SK-N-SH (cell line): ENCODE results near the gene BGN. TPM values are rescaled to one million over a fixed set of nuclear protein-coding genes. Genes with fewer than 3 reads are reported as not detected.

Source experiments
- CTCF ChIA-PET: fragments of 300-600, 350-600 bp; formaldehyde crosslinking; extraction: SDS; loops from one replicate; lab custom pipeline; 2021; lab: Yijun Ruan, JAX
- POLR2A ChIA-PET: fragments of 350-600 bp; sonication (Branson Sonifier 250); formaldehyde crosslinking; extraction: SDS; loops from one replicate; lab custom pipeline; 2020; ENCODE audit warnings: antibody characterized with exemption, inconsistent platforms; lab: Yijun Ruan, JAX
- DNase-seq: peaks from one replicate; pipeline ENCODE4 v3.0.0; 2012
- H2AFZ ChIP-seq: fragments of 200-600 bp; sonication (generic); 2 replicates; pipeline ENCODE4 v1.8.1; 2016; ENCODE audit warnings: antibody characterized with exemption, mild to moderate bottlenecking, low read depth
- H3F3A ChIP-seq: fragments of 200-600 bp; sonication (generic); replicated peaks from 2 replicates; pipeline ENCODE3; 2016; ENCODE audit warnings: antibody characterized with exemption, mild to moderate bottlenecking; ENCODE audit not compliant: insufficient read depth
- H3K27ac ChIP-seq, 2 experiments: fragments of 200-500 bp in 1 of 2; fragments of 200-600 bp in 1 of 2; sonication (Bioruptor generic) in 1 of 2; sonication (generic), shearing (Covaris generic) in 1 of 2; 2 replicates each; pipeline versions ENCODE4 v1.5.1 to v1.6.1; 2014 to 2016; ENCODE audit warnings: low read depth in 2 of 2, inconsistent platforms in 1 of 2, low read length in 1 of 2, mild to moderate bottlenecking in 1 of 2, mixed read lengths in 1 of 2
- H3K27me3 ChIP-seq: fragments of 200-600 bp; sonication (generic), shearing (Covaris generic); 2 replicates; pipeline ENCODE4 v1.6.1; 2016; ENCODE audit warnings: mixed run types; ENCODE audit not compliant: insufficient read depth
- H3K36me3 ChIP-seq, 2 experiments: fragments of 200-500 bp in 1 of 2; fragments of 200-600 bp in 1 of 2; sonication (Bioruptor generic) in 1 of 2; sonication (generic) in 1 of 2; replicated peaks in 1 of 2; 2 replicates each; pipeline versions ENCODE3 to v1.5.1; 2014 to 2016; ENCODE audit warnings: low read length in 1 of 2, mild to moderate bottlenecking in 1 of 2; ENCODE audit not compliant: insufficient read depth in 2 of 2, control insufficient read depth in 1 of 2
- H3K4me1 ChIP-seq, 2 experiments: fragments of 200-500 bp in 1 of 2; fragments of 200-600 bp in 1 of 2; sonication (Bioruptor generic) in 1 of 2; sonication (generic), shearing (Covaris generic) in 1 of 2; 2 replicates each; pipeline versions ENCODE4 v1.5.1 to v1.6.1; 2014 to 2016; ENCODE audit warnings: low read depth in 1 of 2, low read length in 1 of 2, mixed run types in 1 of 2; ENCODE audit not compliant: insufficient read depth in 2 of 2, control insufficient read depth in 1 of 2
- H3K4me2 ChIP-seq: fragments of 200-600 bp; sonication (generic), shearing (Covaris generic); 2 replicates; pipeline ENCODE4 v1.6.1; 2017; ENCODE audit warnings: mixed run types
- H3K4me3 ChIP-seq, 2 experiments: fragments of 200-500 bp in 1 of 2; fragments of 200-600 bp in 1 of 2; sonication (Bioruptor generic) in 1 of 2; sonication (generic), shearing (Covaris generic) in 1 of 2; 2 replicates each; pipeline versions ENCODE4 v1.5.1 to v1.8.1; 2014 to 2016; ENCODE audit warnings: low read depth in 2 of 2, inconsistent platforms in 1 of 2, low read length in 1 of 2, mild to moderate bottlenecking in 1 of 2, mixed read lengths in 1 of 2, moderate library complexity in 1 of 2
- H3K79me2 ChIP-seq: fragments of 200-600 bp; sonication (generic); 2 replicates; pipeline ENCODE4 v1.8.1; 2017; ENCODE audit warnings: mild to moderate bottlenecking; ENCODE audit not compliant: insufficient read depth
- H3K9ac ChIP-seq: fragments of 200-600 bp; sonication (generic); 2 replicates; pipeline ENCODE4 v1.6.1; 2017; ENCODE audit warnings: mixed run types
- H3K9me2 ChIP-seq: fragments of 200-600 bp; sonication (generic); 2 replicates; pipeline ENCODE4 v1.6.1; 2017; ENCODE audit warnings: mixed run types
- H3K9me3 ChIP-seq: fragments of 200-600 bp; sonication (generic); 2 replicates; pipeline ENCODE4 v1.6.1; 2017; ENCODE audit warnings: mixed run types, mild to moderate bottlenecking, moderate library complexity
- H4K20me1 ChIP-seq: fragments of 200-600 bp; sonication (generic); 2 replicates; pipeline ENCODE4 v1.6.1; 2017; ENCODE audit warnings: mild to moderate bottlenecking, mixed run types; ENCODE audit not compliant: insufficient read depth
- ELF1 ChIP-seq: IDR thresholded peaks from 2 replicates; pipeline ENCODE4 v1.4.0; 2012
- EP300 ChIP-seq, 2 experiments: IDR thresholded peaks; 2 replicates each; pipeline versions ENCODE4 v1.4.0 to v1.6.1; 2012; ENCODE audit warnings: borderline replicate concordance in 1 of 2, low read depth in 1 of 2, low read length in 1 of 2
- EZH2phosphoT487 ChIP-seq: fragments of 200-600 bp; sonication (generic); IDR thresholded peaks from 2 replicates; pipeline ENCODE4 v1.6.1; 2017; ENCODE audit warnings: low read depth, mixed run types, mild to moderate bottlenecking, antibody characterized with exemption, moderate library complexity, borderline replicate concordance
- FOSL2 ChIP-seq: IDR thresholded peaks from 2 replicates; pipeline ENCODE4 v1.4.0; 2012; ENCODE audit warnings: low read depth, mild to moderate bottlenecking, moderate library complexity, borderline replicate concordance
- FOXJ3 ChIP-seq: sonication (generic); formaldehyde crosslinking; IDR thresholded peaks from 2 replicates; pipeline ENCODE4 v1.5.1; 2020; ENCODE audit warnings: mild to moderate bottlenecking, missing genetic modification reagents
- IRF3 ChIP-seq: fragments of 150-350 bp; IDR thresholded peaks from 2 replicates; pipeline ENCODE4 v1.6.1; 2016; ENCODE audit warnings: mild to moderate bottlenecking, low read depth, low read length
- JUND ChIP-seq: IDR thresholded peaks from 2 replicates; pipeline ENCODE4 v1.4.0; 2012
- NRF1 ChIP-seq: IDR thresholded peaks from 2 replicates; pipeline ENCODE4 v1.6.1; 2012; ENCODE audit warnings: low read depth, mild to moderate bottlenecking, low read length
- PBX3 ChIP-seq: IDR thresholded peaks from 2 replicates; pipeline ENCODE4; 2012
- RAD21 ChIP-seq: IDR thresholded peaks from 2 replicates; pipeline ENCODE4 v1.6.1; 2012; ENCODE audit warnings: mild to moderate bottlenecking, low read length
- REST ChIP-seq: IDR thresholded peaks from 2 replicates; pipeline ENCODE4 v1.6.1; 2012; ENCODE audit warnings: mild to moderate bottlenecking, low read depth, low read length, moderate library complexity
- RFX5 ChIP-seq: IDR thresholded peaks from 2 replicates; pipeline ENCODE4 v1.6.1; 2012; ENCODE audit warnings: mild to moderate bottlenecking, improper control_type of control experiment, low read length
- RXRA ChIP-seq: IDR thresholded peaks from 2 replicates; pipeline ENCODE4 v1.4.0; 2012; ENCODE audit warnings: low read depth, mild to moderate bottlenecking, borderline replicate concordance
- TEAD4 ChIP-seq: IDR thresholded peaks from 2 replicates; pipeline ENCODE4 v1.4.0; 2012; ENCODE audit warnings: mild to moderate bottlenecking, borderline replicate concordance; ENCODE audit not compliant: insufficient read depth
- USF1 ChIP-seq: IDR thresholded peaks from 2 replicates; pipeline ENCODE4 v1.4.0; 2012; ENCODE audit warnings: low read depth, borderline replicate concordance
- USF2 ChIP-seq: fragments of 150-350 bp; IDR thresholded peaks from 2 replicates; pipeline ENCODE4 v1.6.1; 2017; ENCODE audit warnings: antibody characterized with exemption, low read length, low read depth, borderline replicate concordance
- YY1 ChIP-seq: IDR thresholded peaks from 2 replicates; pipeline ENCODE4 v1.4.0; 2012; ENCODE audit warnings: low read depth, mild to moderate bottlenecking
- ZBTB33 ChIP-seq: IDR thresholded peaks from 2 replicates; pipeline ENCODE4 v1.4.0; 2012; ENCODE audit warnings: low read depth, borderline replicate concordance
- WGBS: methylation state at CpG from one replicate; pipeline ENCODE4 v1.1.6; 2017; ENCODE audit warnings: low lambda C conversion rate; 5-methylcytosine and 5-hydroxymethylcytosine counted together
- polyA plus RNA-seq, 3 experiments: library from polyadenylated mRNA; depleted of rRNA; stranded (reverse); fragments of >200 nt; gene quantifications; 2 replicates each; pipeline ENCODE4 v1.2.3, GENCODE V29; 2012

The BGN gene
- polyA plus RNA-seq, 1 of the 3 experiments (the other 2 are of a cell fraction) = 28.9 TPM

- Histone ChIP-seq H3K27ac (no peak overlapping the region), H3K4me1 (peaks cover 0 to 19% of the 10 kb centered on the region in 2 experiments; a peak in 1 of 4 replicates), H3K9me2 (no peaks in the 10 kb centered on the region), H3K79me2 (no peaks in the 10 kb centered on the region), H3K27me3 (0 out of 2 replicates have a peak, but pooled peaks cover 4% of the 10 kb centered on the region), H3F3A (peaks cover 3% of the 10 kb centered on the region), H3K9ac (no peak overlapping the region), H3K4me2 (no peak overlapping the region), H2AFZ (no peak overlapping the region), H3K4me3 (no peak overlapping the region), H4K20me1 (no peaks in the 10 kb centered on the region), H3K36me3 (peaks cover 0 to 5% of the 10 kb centered on the region in 2 experiments), H3K9me3 (no peaks in the 10 kb centered on the region)
- 69% methylated on average over 3 of the region's 9 CpGs for WGBS
- POLR2A ChIA-PET = no interaction called here
- TF ChIP-seq FOSL2 = no peak
- no peak for TF ChIP-seq FOXJ3 (CRISPR knock-in tag)
- TF ChIP-seq TEAD4 = no peak
- TF ChIP-seq JUND = no peak
- no peak for TF ChIP-seq EP300 (IDR thresholded peaks at IDR 0.05; ENCODE audit: borderline replicate concordance in 1 of 2, low read depth in 1 of 2, low read length in 1 of 2)
- no peak for TF ChIP-seq RXRA
- TF ChIP-seq YY1 = no peak
- no peak for TF ChIP-seq RFX5
- no peak for TF ChIP-seq RAD21
- TF ChIP-seq NRF1 = no peak
- TF ChIP-seq PBX3 = no peak
- TF ChIP-seq IRF3 = no peak
- no peak for TF ChIP-seq EZH2phosphoT487
- no peak for TF ChIP-seq USF1
- no peak for TF ChIP-seq REST
- no peak for TF ChIP-seq USF2
- no peak for TF ChIP-seq ZBTB33
- no peak for TF ChIP-seq ELF1
- CTCF ChIA-PET = interaction anchor here (1.4 to 4.3 kb wide), 3 partner anchors 11 to 51 kb away, joined by 6 to 26 read pairs (median 6); partner anchors contain the start of gene HAUS7
- DNase-seq = no peak
These were observed 38.1 kb upstream of the BGN start for GRCh38 chrX:153456704-153457103.
